ENCODE results near the gene RBM24.

Gene RBM24

GRCh38 chr6:17341891-17342290, 60.7 kb downstream of the RBM24 start:
- CTCF ChIA-PET: no interaction called here
- TF ChIP-seq, protein P1, sequence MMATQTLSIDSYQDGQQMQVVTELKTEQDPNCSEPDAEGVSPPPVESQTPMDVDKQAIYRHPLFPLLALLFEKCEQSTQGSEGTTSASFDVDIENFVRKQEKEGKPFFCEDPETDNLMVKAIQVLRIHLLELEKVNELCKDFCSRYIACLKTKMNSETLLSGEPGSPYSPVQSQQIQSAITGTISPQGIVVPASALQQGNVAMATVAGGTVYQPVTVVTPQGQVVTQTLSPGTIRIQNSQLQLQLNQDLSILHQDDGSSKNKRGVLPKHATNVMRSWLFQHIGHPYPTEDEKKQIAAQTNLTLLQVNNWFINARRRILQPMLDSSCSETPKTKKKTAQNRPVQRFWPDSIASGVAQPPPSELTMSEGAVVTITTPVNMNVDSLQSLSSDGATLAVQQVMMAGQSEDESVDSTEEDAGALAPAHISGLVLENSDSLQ (IDR thresholded peaks at IDR 0.05): no peak
- TF ChIP-seq SP1 (IDR thresholded peaks at IDR 0.05) (no peak), SUZ12 (IDR thresholded peaks at IDR 0.05) (no peak), BHLHE40 (IDR thresholded peaks at IDR 0.05; ENCODE audit: borderline replicate concordance) (no peak), FOXK2 (IDR thresholded peaks at IDR 0.05) (no peak), ARNT (IDR thresholded peaks at IDR 0.05) (no peak), ELF4 (IDR thresholded peaks at IDR 0.05) (no peak), TARDBP (IDR thresholded peaks at IDR 0.05) (no peak), CTBP1 (IDR thresholded peaks at IDR 0.05; ENCODE audit: borderline replicate concordance) (no peak), FOXM1 (IDR thresholded peaks at IDR 0.05; ENCODE audit: borderline replicate concordance) (no peak), FOXA1 (IDR thresholded peaks at IDR 0.05) (no peak), NFRKB (IDR thresholded peaks at IDR 0.05) (no peak), HDGF (IDR thresholded peaks at IDR 0.05; ENCODE audit: borderline replicate concordance) (no peak), LEF1 (IDR thresholded peaks at IDR 0.05; ENCODE audit: borderline replicate concordance) (no peak), L3MBTL2 (conservative IDR thresholded peaks at IDR 0.05) (no peak), ZNF384 (IDR thresholded peaks at IDR 0.05) (no peak)
- no peak for DNase-seq (ENCODE audit: extremely low spot score)
- POLR2A ChIA-PET: no interaction called here

GRCh38 chr6:17343215-17343614, 62.1 kb downstream of the RBM24 start:
- CTCF ChIA-PET: no interaction called here
- no peak for DNase-seq (ENCODE audit: extremely low spot score)
- POLR2A ChIA-PET: no interaction called here
- TF ChIP-seq SP1 (IDR thresholded peaks at IDR 0.05) (no peak), SUZ12 (IDR thresholded peaks at IDR 0.05) (no peak)

Data from HEK293T (cell line).